ENCODE data around the gene BHLHE23.

The BHLHE23 gene

GRCh38 chr20:63026582-63027165 lies 19.9 kb upstream of the BHLHE23 start:
- in situ Hi-C loops (cut with HindIII; ENCODE audit: low sequenced_read_pairs) = no loop called here

- in situ Hi-C loops (cut with HindIII; ENCODE audit: low sequenced_read_pairs) = no loop called here
Measured at GRCh38 chr20:63025534-63026331, 19.0 kb upstream of the BHLHE23 start.

- in situ Hi-C loops (cut with HindIII; ENCODE audit: low sequenced_read_pairs) = no loop called here
Measured at GRCh38 chr20:63024573-63025392, 18.0 kb upstream of the BHLHE23 start.

- in situ Hi-C loops (cut with HindIII; ENCODE audit: low sequenced_read_pairs) = no loop called here
Measured at GRCh38 chr20:63023936-63024571, 17.3 kb upstream of the BHLHE23 start.

GRCh38 chr20:63023071-63023935 lies 16.5 kb upstream of the BHLHE23 start:
- in situ Hi-C loops (cut with HindIII; ENCODE audit: low sequenced_read_pairs) = no loop called here

GRCh38 chr20:63022501-63022900 lies 15.7 kb upstream of the BHLHE23 start:
- in situ Hi-C loops (cut with HindIII; ENCODE audit: low sequenced_read_pairs) = no loop called here

GRCh38 chr20:63021356-63022321 lies 14.9 kb upstream of the BHLHE23 start:
- in situ Hi-C loops (cut with HindIII; ENCODE audit: low sequenced_read_pairs) = no loop called here

DNA sequence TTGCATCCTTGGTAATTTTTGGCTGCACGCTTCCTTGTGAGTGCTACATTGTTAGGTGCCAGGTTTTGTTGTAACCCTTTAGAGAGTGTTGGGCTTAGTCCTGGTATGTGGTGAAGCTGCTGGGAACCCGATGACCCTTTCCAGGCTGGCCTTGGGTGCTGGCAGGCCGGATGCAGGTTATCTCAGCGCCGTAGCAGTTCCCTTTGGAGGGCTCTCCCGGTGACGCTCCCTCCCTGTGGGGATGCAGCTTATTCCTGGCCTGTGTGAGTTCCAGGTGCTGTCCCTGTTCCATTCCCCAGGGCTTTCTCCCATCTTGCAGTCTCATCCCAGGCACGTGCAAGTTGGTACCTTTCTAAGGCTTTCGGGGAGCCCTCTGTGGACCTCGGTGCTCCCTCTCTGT lies 13.9 kb upstream of the BHLHE23 start:
- in situ Hi-C loops (cut with HindIII; ENCODE audit: low sequenced_read_pairs) = no loop called here

DNA sequence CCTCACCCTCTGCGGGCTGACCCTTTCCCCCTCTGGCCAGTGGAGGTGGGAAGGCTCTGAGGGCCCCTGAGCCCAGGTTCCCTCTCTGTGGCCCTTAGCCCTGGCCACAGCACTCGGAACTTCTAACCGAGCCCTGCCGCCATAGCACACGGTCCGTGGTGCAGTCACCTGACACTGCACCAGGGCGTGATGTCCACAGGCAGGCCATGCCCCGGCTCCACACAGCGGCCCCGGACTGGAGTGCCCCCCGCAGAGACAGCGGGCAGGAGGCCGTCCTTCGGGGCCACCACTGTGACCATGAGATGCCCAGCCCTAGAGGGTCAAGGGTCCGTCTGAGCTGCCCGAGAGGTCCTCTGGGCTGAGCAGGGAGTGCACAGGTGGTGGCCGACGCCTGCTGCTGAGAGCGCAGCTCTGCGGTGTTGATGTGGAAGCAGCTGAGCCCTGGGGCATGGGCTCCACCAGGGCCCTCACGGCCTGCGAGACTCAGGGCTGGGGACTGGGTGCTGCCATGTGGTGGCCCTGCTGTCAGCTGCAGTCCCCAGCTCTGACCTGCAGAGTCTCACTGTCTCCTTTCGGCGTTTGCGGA lies 11.2 kb upstream of the BHLHE23 start:
- in situ Hi-C loops (cut with HindIII; ENCODE audit: low sequenced_read_pairs) = no loop called here

- in situ Hi-C loops (cut with HindIII; ENCODE audit: low sequenced_read_pairs) = no loop called here
Measured at GRCh38 chr20:63017076-63017825, 10.5 kb upstream of the BHLHE23 start.

DNA sequence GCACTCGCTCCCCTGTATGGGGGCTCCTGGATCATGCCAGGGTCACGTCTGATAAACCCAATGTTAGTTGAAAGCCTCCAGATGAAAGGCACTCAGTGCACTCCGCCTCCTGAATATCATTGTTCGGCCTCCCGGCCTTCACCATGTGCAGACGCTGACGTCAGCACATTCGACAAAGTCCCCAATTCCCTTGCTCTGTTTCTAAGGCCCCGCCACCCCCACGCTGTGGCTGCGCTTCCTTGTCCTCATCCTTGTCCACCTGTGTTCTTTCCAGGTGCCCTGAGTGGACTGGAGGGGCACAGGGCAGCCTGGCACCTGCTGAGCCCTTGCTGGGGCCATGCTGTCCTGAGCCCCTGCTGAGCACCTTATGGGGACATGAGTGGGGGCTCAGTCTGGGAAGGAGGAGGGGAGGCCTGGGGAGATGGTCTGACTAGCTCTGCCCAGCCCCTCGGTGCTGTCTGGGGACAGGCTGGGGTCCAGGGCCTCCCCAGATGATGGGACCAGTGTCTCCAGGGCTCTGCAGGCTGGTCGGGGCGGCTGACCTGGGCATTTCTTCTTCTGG lies 9.8 kb upstream of the BHLHE23 start:
- in situ Hi-C loops (cut with HindIII; ENCODE audit: low sequenced_read_pairs) = no loop called here

GRCh38 chr20:63015662-63016361 lies 9.0 kb upstream of the BHLHE23 start:
- in situ Hi-C loops (cut with HindIII; ENCODE audit: low sequenced_read_pairs) = no loop called here

DNA sequence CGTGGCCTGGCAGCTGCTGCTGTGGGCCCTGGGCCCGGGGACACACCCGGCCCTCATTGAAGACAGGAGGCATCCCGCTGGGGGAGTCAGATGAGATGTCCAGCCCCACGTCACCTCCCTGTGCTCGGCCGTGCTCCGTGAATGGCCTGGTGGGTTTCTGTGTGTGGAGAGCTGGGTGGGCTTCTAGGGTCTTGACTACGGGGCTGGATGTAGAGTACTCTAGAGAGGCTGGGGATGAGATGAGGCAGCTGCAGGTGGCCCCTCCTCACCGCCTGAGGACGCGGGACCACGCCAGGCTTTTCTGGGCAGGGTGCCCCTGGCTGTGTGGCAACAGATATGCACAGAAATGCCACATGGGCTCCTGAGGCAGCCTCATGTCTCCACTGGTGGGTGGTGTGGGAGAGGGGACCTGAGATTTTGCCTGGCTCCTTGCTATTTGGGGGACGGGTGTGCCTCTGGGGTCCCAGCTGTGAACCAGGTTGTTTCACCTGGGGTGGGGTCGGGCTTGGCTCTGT lies 8.4 kb upstream of the BHLHE23 start:
- in situ Hi-C loops (cut with HindIII; ENCODE audit: low sequenced_read_pairs) = no loop called here

GRCh38 chr20:63014710-63015109 lies 7.9 kb upstream of the BHLHE23 start:
- in situ Hi-C loops (cut with HindIII; ENCODE audit: low sequenced_read_pairs) = no loop called here

DNA sequence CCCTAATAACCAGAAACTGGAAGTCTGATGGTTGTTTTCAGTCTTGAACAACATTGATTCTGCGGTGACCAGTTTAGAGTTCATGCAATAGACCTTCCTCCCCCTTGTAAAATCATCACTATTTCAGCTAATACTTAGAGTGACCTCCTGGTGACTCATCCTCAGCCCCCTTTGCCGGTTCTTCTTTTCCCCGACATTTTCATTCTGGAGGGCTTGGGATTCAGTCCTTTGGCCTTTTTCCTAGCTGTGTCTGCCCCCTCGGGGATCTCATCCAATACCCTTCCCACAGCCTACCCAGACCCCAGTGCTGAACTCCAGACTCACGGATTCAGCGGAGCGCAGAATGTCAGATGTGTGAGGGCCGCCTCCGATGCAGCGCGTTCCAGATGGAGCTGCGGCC lies 7.5 kb upstream of the BHLHE23 start:
- in situ Hi-C loops (cut with HindIII; ENCODE audit: low sequenced_read_pairs) = no loop called here

DNA sequence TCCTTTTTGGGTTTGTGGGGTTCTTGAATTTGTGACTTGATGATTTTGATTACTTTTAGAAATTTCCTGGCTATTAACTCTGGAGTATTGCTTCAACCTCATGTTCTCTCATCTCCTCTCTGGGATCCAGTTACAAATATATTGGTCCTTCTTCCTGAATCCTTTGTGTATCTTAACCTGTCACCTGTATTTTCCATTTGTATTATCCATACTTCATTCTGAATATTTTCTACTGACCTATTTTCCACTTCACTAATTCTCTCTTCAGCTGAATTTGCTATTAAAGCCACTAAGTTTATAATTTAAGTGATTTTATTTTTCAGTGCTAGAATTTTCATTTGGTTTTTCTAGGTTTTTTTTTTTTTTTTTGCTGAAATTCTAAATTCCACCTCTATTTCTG lies 6.4 kb upstream of the BHLHE23 start:
- in situ Hi-C loops (cut with HindIII; ENCODE audit: low sequenced_read_pairs) = no loop called here

DNA sequence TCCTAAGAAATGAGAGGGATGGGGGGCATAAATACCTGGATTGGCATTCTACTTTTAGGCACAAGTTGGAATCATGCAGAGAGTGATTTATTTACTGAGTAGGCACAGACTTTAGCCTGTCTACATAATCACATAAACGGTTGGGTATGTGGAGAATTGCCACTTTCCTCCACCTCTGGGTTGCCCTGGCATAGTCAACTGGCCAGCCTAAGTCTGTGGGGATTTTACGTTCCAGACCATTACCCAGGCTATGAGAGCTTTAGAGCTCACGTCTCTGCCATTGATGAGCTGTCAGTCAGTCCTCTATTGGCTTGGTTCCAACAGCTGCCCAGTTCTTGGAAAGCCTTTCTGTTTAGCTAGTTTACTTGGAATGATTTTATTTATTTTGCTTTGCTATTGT lies 5.0 kb upstream of the BHLHE23 start:
- in situ Hi-C loops (cut with HindIII; ENCODE audit: low sequenced_read_pairs) = no loop called here

Measured in DLD1 (cell line).